Kidney (tissue), 14 donors: ENCODE results near the gene FAM25A. TPM values are rescaled to one million over a fixed set of nuclear protein-coding genes. Genes with fewer than 3 reads are reported as not detected.

Experiments used
- DNase-seq, 5 donors: peaks; one replicate each; pipeline ENCODE4 v3.0.0-alpha.2; 2013 to 2020
- FAIRE-seq: peaks from 2 replicates; lab custom pipeline; 2012; peaks lifted over from hg19 to GRCh38; lab: Jason Lieb, UNC
- H3K27ac ChIP-seq, 2 donors: one replicate each; pipeline ENCODE4 v1.7.0; 2013; ENCODE audit warnings: low read depth in 2 of 2, low read length in 2 of 2, inconsistent platforms in 1 of 2
- H3K27me3 ChIP-seq: one replicate; pipeline ENCODE4 v1.7.1; 2013; ENCODE audit warnings: low read length, inconsistent platforms; ENCODE audit not compliant: control insufficient read depth, insufficient read depth
- H3K36me3 ChIP-seq, 3 donors: one replicate each; pipeline versions ENCODE4 v1.7.0 to v1.7.1; 2013; ENCODE audit warnings: low read length in 3 of 3, control low read depth in 1 of 3, inconsistent platforms in 1 of 3; ENCODE audit not compliant: insufficient read depth in 3 of 3, control insufficient read depth in 2 of 3
- H3K4me1 ChIP-seq, 3 donors: one replicate each; pipeline versions ENCODE4 v1.7.0 to v1.7.1; 2013; ENCODE audit warnings: low read length in 3 of 3, inconsistent platforms in 1 of 3, low read depth in 1 of 3; ENCODE audit not compliant: control insufficient read depth in 2 of 3, insufficient read depth in 2 of 3
- H3K4me3 ChIP-seq, 3 donors: one replicate each; pipeline versions ENCODE4 v1.7.0 to v1.8.1; 2013; ENCODE audit warnings: low read length in 3 of 3, control low read depth in 1 of 3, inconsistent platforms in 1 of 3
- H3K9ac ChIP-seq, 3 donors: one replicate each; pipeline versions ENCODE4 v1.7.0 to v1.7.1; 2013; ENCODE audit warnings: low read length in 3 of 3, control low read depth in 1 of 3, inconsistent platforms in 1 of 3
- H3K9me3 ChIP-seq, 3 donors: one replicate each; pipeline versions ENCODE4 v1.7.0 to v1.7.1; 2013; ENCODE audit warnings: low read length in 3 of 3, control low read depth in 1 of 3, inconsistent platforms in 1 of 3; ENCODE audit not compliant: control insufficient read depth in 2 of 3, insufficient read depth in 1 of 3
- intact Hi-C: fragments of 100-400 bp; cut with DNase I; formaldehyde crosslinking; loops from one replicate; pipeline ENCODE4 v1.11.1; 2022
- polyA plus RNA-seq: library from polyadenylated mRNA; stranded (reverse); fragments of 350-450 nt; fragmentation: Illumina TruSeq; extraction: RNeasy Lipid Tissue Mini Kit (QIAGEN cat#74804); gene quantifications from one replicate; pipeline ENCODE4 v1.2.3, GENCODE V29; 2014; ENCODE audit warnings: low read depth, low replicate concordance; ENCODE audit not compliant: insufficient read depth
- total RNA-seq: library from RNA; stranded (reverse); fragmentation: NEBNext Ultra II Directional; extraction: Animal tissue kit (Norgen Biotek cat#: 25700); gene quantifications from one replicate; pipeline ENCODE4 v1.2.1, GENCODE V29; 2021
- TF ChIP-seq, protein P1 (sequence below): IDR thresholded peaks from 3 replicates; pipeline ENCODE4 v1.5.1; 2012; ENCODE audit warnings: mild to moderate bottlenecking, moderate library complexity, borderline replicate concordance; ENCODE audit not compliant: insufficient read depth; ENCODE audit errors: extremely low read depth
- donor health status: control.
- donor health status: control.
- donor health status: control.
- donor health status: control.
- donor health status: control.
- donor health status: DM: yes; HTN: yes; CAD: no.
- donor health status: Normal renal cell carcinoma (clear cell type).

FAM25A gene
- total and polyA plus RNA-seq, 2 donors from 2014 or later = not detected

DNA sequence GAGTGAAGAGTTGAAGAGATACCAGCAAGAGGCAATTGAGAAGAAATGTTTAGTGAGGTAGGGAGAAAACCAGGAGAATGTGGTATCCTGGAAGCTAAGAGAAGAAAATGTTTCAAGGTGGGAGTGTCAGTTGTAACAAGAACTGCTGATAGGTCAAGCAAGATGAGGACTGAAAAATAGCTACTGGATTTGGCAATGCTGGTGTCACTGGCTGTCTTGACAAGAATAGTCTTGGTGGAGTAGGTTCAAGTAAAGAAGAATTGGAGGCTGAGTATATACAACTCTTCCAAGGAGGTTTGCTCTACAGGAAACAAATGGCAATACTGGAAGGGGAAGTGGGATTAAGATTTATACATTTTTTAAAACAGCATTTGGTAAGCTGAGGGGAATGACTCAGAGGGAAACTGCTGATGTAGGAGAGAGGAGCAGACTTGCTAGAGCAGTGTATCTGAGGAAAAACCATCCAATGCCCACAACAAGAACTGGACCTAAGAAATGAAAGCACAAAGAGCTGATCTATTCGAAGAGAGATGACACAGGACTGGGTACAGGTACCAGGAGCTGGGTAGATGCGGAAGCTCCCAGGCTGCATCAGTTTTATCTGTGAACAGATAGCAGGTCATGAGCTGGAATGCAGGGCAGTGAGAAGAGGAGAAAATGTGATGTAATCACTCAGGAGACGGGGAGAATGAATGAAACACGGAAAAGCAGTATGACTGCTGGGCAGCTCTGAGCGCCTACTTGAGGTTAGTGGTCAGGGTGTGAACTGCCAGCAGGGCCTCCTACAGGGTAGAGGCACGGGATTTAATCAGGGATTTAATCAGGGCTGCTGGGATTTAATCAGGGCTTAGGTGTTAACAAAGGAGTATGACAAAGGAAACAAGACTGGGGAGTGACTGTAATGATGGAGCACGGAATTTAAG lies 34.5 kb downstream of the FAM25A start:
- no peak overlapping the region for H3K27ac ChIP-seq
- no peaks in the 10 kb centered on the region for H3K4me1 ChIP-seq
- no peak for FAIRE-seq
- no peak overlapping the region for H3K9ac ChIP-seq
- TF ChIP-seq, protein P1, sequence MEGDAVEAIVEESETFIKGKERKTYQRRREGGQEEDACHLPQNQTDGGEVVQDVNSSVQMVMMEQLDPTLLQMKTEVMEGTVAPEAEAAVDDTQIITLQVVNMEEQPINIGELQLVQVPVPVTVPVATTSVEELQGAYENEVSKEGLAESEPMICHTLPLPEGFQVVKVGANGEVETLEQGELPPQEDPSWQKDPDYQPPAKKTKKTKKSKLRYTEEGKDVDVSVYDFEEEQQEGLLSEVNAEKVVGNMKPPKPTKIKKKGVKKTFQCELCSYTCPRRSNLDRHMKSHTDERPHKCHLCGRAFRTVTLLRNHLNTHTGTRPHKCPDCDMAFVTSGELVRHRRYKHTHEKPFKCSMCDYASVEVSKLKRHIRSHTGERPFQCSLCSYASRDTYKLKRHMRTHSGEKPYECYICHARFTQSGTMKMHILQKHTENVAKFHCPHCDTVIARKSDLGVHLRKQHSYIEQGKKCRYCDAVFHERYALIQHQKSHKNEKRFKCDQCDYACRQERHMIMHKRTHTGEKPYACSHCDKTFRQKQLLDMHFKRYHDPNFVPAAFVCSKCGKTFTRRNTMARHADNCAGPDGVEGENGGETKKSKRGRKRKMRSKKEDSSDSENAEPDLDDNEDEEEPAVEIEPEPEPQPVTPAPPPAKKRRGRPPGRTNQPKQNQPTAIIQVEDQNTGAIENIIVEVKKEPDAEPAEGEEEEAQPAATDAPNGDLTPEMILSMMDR = no peak
- peak in 1 of 5 donors; percentile 9 for DNase-seq
- H3K4me3 ChIP-seq = no peak overlapping the region
- no peaks in the 10 kb centered on the region for H3K9me3 ChIP-seq
- H3K27me3 ChIP-seq = no peaks in the 10 kb centered on the region
- peaks cover 4 to 61% (median 36%) of the 10 kb centered on the region in 3 donors for H3K36me3 ChIP-seq
- intact Hi-C loops = no loop called here

DNA sequence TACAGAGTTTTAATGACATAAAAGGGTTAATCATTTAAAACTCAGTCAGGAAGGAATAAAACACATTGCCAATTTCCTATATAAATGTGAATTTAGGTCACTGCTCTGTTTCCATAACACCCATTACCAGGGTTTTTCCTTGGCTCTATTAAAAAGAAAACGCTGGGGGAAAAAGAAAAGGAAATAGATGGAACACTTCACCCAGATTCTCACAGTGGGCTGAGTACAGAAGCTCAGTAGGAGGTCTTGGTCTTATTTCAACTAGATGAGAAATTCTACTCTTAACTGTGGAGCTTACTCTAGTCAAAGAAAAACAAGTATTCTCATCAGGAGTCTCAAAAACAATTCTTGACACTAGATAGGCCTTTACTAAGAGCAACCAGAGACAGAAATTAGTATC lies 38.1 kb downstream of the FAM25A start:
- H3K9me3 ChIP-seq = no peaks in the 10 kb centered on the region
- intact Hi-C loops = no loop called here
- no peak for FAIRE-seq
- peaks cover 8 to 58% (median 33%) of the 10 kb centered on the region in 3 donors for H3K36me3 ChIP-seq
- TF ChIP-seq, protein P1 = no peak
- no peak for DNase-seq
- H3K4me3 ChIP-seq = no peak overlapping the region
- no peak overlapping the region for H3K9ac ChIP-seq
- no peaks in the 10 kb centered on the region for H3K27me3 ChIP-seq
- no peaks in the 10 kb centered on the region for H3K4me1 ChIP-seq
- no peak overlapping the region for H3K27ac ChIP-seq

DNA sequence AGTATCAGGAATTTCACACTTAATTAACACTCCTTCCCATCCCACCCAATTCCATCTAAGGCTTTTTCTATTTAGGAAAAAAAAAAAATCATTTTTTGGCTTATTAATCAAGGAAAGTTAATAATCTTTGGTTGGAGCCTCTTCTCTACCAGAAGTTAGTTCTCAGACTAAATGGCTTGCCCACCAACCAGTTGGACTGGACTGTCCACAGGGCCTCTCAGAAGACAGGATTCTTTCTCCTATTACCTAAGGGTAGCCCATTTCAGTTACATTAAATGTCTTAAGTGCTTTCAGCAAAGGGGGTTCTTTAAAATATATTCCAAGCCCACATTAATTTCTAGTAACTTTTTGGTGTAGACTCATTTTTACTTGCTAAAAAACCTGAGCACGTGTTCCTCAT lies 39.3 kb downstream of the FAM25A start:
- H3K9me3 ChIP-seq = no peaks in the 10 kb centered on the region
- no peak overlapping the region for H3K27ac ChIP-seq
- TF ChIP-seq, protein P1 = no peak
- FAIRE-seq (no peak), DNase-seq (no peak)
- no peaks in the 10 kb centered on the region for H3K4me1 ChIP-seq
- peaks cover 8 to 52% (median 29%) of the 10 kb centered on the region in 3 donors for H3K36me3 ChIP-seq
- no peaks in the 10 kb centered on the region for H3K27me3 ChIP-seq
- no peak overlapping the region for H3K9ac ChIP-seq
- intact Hi-C loops = no loop called here
- no peak overlapping the region for H3K4me3 ChIP-seq
